Liver (tissue), 9 donors: ENCODE results near the gene PHC2. TPM values are rescaled to one million over a fixed set of nuclear protein-coding genes. Genes with fewer than 3 reads are reported as not detected.

Experiments used
- DNase-seq: peaks from one replicate; pipeline ENCODE4 v3.0.0-alpha.2; 2017; ENCODE audit warnings: low spot score
- H3K27ac ChIP-seq, 2 donors: one replicate each; pipeline ENCODE4 v1.7.0; 2013; ENCODE audit warnings: inconsistent platforms in 2 of 2, low read length in 2 of 2, control low read depth in 1 of 2, low read depth in 1 of 2, mild to moderate bottlenecking in 1 of 2
- H3K27me3 ChIP-seq, 4 donors: one replicate each; pipeline versions ENCODE4 v1.6.1 to v1.7.0; 2013; ENCODE audit warnings: low read length in 3 of 4, inconsistent platforms in 1 of 4, mild to moderate bottlenecking in 1 of 4, moderate library complexity in 1 of 4; ENCODE audit not compliant: control insufficient read depth in 4 of 4, insufficient read depth in 4 of 4
- H3K36me3 ChIP-seq, 4 donors: one replicate each; pipeline versions ENCODE4 v1.6.1 to v1.7.0; 2013; ENCODE audit warnings: low read length in 3 of 4, mild to moderate bottlenecking in 3 of 4, low read depth in 1 of 4, moderate library complexity in 1 of 4; ENCODE audit not compliant: control insufficient read depth in 4 of 4, insufficient read depth in 3 of 4
- H3K4me1 ChIP-seq, 4 donors: one replicate each; pipeline versions ENCODE4 v1.6.1 to v1.7.0; 2013; ENCODE audit warnings: low read length in 3 of 4, mild to moderate bottlenecking in 3 of 4, moderate library complexity in 1 of 4; ENCODE audit not compliant: control insufficient read depth in 4 of 4, insufficient read depth in 4 of 4
- H3K4me3 ChIP-seq, 3 donors: one replicate each; pipeline versions ENCODE4 v1.6.1 to v1.7.0; 2013; ENCODE audit warnings: low read length in 3 of 3, control low read depth in 1 of 3, low read depth in 1 of 3, mild to moderate bottlenecking in 1 of 3
- H3K9ac ChIP-seq, 2 donors: one replicate each; pipeline ENCODE4 v1.7.0; 2013; ENCODE audit warnings: low read length in 2 of 2, mild to moderate bottlenecking in 2 of 2, moderate library complexity in 2 of 2, control low read depth in 1 of 2, low read depth in 1 of 2
- H3K9me3 ChIP-seq, 4 donors: one replicate each; pipeline versions ENCODE4 v1.6.1 to v1.7.0; 2013; ENCODE audit warnings: low read length in 3 of 4; ENCODE audit not compliant: control insufficient read depth in 4 of 4
- EGR1 ChIP-seq, 2 donors: IDR thresholded peaks; 2 replicates each; pipeline ENCODE4 v1.6.1; 2016 to 2018; ENCODE audit warnings: antibody characterized with exemption in 2 of 2, low read depth in 2 of 2
- FOXA1 ChIP-seq: IDR thresholded peaks from 2 replicates; pipeline ENCODE4 v1.6.1; 2016; ENCODE audit warnings: antibody characterized with exemption
- FOXA2 ChIP-seq: IDR thresholded peaks from 2 replicates; pipeline ENCODE4 v1.6.1; 2016; ENCODE audit warnings: antibody characterized with exemption
- GABPA ChIP-seq, 2 donors: IDR thresholded peaks in 1 of 2; conservative IDR thresholded peaks in 1 of 2; 2 replicates each; pipeline ENCODE4 v1.6.1; 2016; ENCODE audit warnings: antibody characterized with exemption in 2 of 2, mild to moderate bottlenecking in 1 of 2, moderate library complexity in 1 of 2
- HNF4A ChIP-seq, 2 donors: conservative IDR thresholded peaks; 2 replicates each; pipeline ENCODE4 v1.6.1; 2016; ENCODE audit warnings: antibody characterized with exemption in 2 of 2, mild to moderate bottlenecking in 2 of 2
- HNF4G ChIP-seq: IDR thresholded peaks from 2 replicates; pipeline ENCODE4 v1.6.1; 2016; ENCODE audit warnings: antibody characterized with exemption
- JUND ChIP-seq, 2 donors: IDR thresholded peaks; 2 replicates each; pipeline ENCODE4 v1.6.1; 2016; ENCODE audit warnings: antibody characterized with exemption in 2 of 2
- NR2F2 ChIP-seq: IDR thresholded peaks from 2 replicates; pipeline ENCODE4 v1.6.1; 2016; ENCODE audit warnings: antibody characterized with exemption
- RAD21 ChIP-seq, 2 donors: IDR thresholded peaks; 2 replicates each; pipeline ENCODE4 v1.6.1; 2016; ENCODE audit warnings: antibody characterized with exemption in 2 of 2, mild to moderate bottlenecking in 2 of 2
- RXRA ChIP-seq, 2 donors: IDR thresholded peaks; 2 replicates each; pipeline ENCODE4 v1.6.1; 2017 to 2018; ENCODE audit warnings: antibody characterized with exemption in 2 of 2, mild to moderate bottlenecking in 1 of 2
- SP1 ChIP-seq: IDR thresholded peaks from 2 replicates; pipeline ENCODE4 v1.6.1; 2018; ENCODE audit warnings: antibody characterized with exemption, mild to moderate bottlenecking
- TAF1 ChIP-seq: conservative IDR thresholded peaks from 2 replicates; pipeline ENCODE4 v1.6.1; 2016; ENCODE audit warnings: antibody characterized with exemption, mild to moderate bottlenecking
- YY1 ChIP-seq: IDR thresholded peaks from 2 replicates; pipeline ENCODE4 v1.6.1; 2016; ENCODE audit warnings: antibody characterized with exemption, mild to moderate bottlenecking
- WGBS: extraction: QIAGEN DNeasy Blood & Tissue Kit; methylation state at CpG from one replicate; pipeline ENCODE4 v1.1.7; 2013; 5-methylcytosine and 5-hydroxymethylcytosine counted together
- polyA plus RNA-seq, 2 donors: library from polyadenylated mRNA; stranded (reverse) in 1 of 2; unstranded in 1 of 2; fragments of 200-250 nt in 1 of 2; fragments of >200 nt in 1 of 2; fragmentation: Nextera tagmentation in 1 of 2; extraction: Ambion mirVana in 1 of 2; gene quantifications; one replicate each; pipeline versions ENCODE4 v1.2.1 to v1.2.3, GENCODE V29; 2013 to 2015
- total RNA-seq, 2 donors: library from RNA; depleted of rRNA; stranded (reverse); fragments of >200 nt; gene quantifications; one replicate each; pipeline ENCODE4 v1.2.3, GENCODE V29; 2014
- TF ChIP-seq, protein P1 (sequence below): IDR thresholded peaks from 2 replicates; pipeline ENCODE4 v1.6.1; 2016; ENCODE audit warnings: antibody characterized with exemption
- TF ChIP-seq, protein P2 (sequence below): IDR thresholded peaks from 2 replicates; pipeline ENCODE4 v1.6.1; 2016; ENCODE audit warnings: antibody characterized with exemption
- TF ChIP-seq, protein P3 (sequence below): fragments of 150-350 bp; IDR thresholded peaks from 2 replicates; pipeline ENCODE4 v1.5.1; 2017; ENCODE audit warnings: improper control_type of control experiment, low read depth, low read length; ENCODE audit not compliant: missing input control
- TF ChIP-seq, protein P4 (sequence below): IDR thresholded peaks from 2 replicates; pipeline ENCODE4 v1.6.1; 2016; ENCODE audit warnings: antibody characterized with exemption, mild to moderate bottlenecking
- TF ChIP-seq, protein P5 (sequence below): IDR thresholded peaks from 2 replicates; pipeline ENCODE4 v1.6.1; 2016; ENCODE audit warnings: antibody characterized with exemption
- donor health status: healthy.
- donor health status: healthy.
- donor health status: healthy.
- donor health status: healthy.
- donor health status: healthy.

Gene PHC2
- total and polyA plus RNA-seq, 4 donors: 19.1 to 67.8 (median 44.7) TPM

DNA sequence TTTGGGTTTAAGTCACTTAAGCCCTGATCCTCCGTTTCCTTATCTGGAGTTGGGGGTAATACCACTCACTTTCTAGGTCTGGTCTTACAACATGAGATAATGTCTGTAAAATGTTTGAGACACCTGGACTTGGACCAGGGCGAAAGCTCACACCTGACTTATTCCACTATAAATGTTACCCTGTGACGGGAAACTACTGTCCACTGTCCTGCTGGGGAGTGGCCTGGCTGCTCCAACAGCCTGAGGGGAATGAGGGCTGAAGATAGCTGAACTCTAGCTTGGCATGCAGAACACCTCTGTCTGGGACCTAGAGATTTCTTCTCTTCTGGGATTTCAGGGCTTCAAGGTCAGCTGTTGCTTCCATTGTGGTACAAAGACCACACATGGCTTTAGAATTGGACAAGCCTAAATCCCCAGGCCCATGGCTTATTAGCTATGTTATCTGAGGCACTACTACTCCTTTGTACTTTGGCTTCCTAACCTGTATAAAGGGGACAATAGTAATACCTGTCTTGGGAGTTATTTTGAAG is 100.5 kb downstream of the PHC2 start (continued):
- TF ChIP-seq, protein P1, sequence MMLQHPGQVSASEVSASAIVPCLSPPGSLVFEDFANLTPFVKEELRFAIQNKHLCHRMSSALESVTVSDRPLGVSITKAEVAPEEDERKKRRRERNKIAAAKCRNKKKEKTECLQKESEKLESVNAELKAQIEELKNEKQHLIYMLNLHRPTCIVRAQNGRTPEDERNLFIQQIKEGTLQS: no peak
- no peak for TF ChIP-seq GABPA (IDR thresholded peaks at IDR 0.05 in 1 of 2, conservative IDR thresholded peaks at IDR 0.05 in 1 of 2)
- TF ChIP-seq NR2F2: no peak
- TF ChIP-seq, protein P2, sequence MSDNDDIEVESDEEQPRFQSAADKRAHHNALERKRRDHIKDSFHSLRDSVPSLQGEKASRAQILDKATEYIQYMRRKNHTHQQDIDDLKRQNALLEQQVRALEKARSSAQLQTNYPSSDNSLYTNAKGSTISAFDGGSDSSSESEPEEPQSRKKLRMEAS: no peak
- TF ChIP-seq FOXA1: no peak
- TF ChIP-seq RAD21 (IDR thresholded peaks at IDR 0.05): no peak
- no peak for TF ChIP-seq FOXA2
- TF ChIP-seq YY1: no peak

DNA sequence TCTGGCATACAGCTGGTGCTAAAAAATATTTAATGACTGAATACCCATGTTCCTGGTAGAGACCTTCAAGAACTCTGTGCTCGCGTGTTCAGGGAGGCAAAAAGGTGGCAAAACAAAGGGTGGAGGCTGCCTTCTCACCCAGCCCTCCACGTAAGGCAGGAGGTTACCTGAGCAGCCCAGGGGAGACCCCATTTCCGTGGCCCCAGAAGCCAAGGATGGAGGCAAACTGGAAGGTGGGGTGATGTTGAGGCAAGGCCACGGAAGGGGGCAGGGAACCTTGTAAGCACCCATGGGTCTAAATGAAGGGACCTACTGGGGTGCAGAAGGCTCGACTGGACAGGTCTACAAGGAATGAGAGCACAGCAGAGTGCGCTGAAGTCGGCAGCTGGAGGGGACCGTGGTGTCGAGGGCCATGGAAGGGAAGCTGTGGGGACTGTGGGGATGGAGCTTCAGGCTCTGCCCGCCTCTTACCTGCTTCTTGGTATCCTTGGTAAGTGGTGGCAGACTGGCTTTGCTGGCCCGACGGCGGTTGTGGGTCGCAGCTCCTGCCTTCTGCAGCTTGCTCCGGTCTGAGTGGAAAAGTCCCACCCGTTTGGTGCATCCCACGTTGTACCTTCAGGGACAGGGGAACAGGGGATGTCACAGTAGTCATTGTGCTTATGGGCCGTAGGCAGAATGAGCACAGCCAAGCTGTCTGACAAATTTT is 101.1 kb downstream of the PHC2 start:
- Histone ChIP-seq H3K9ac (no peak overlapping the region), H3K9me3 (no peaks in the 10 kb centered on the region), H3K27me3 (no peaks in the 10 kb centered on the region), H3K36me3 (peaks cover 39 to 83% (median 77%) of the 10 kb centered on the region in 4 donors), H3K4me1 (peaks cover 5 to 48% (median 24%) of the 10 kb centered on the region in 4 donors), H3K27ac (no peak overlapping the region), H3K4me3 (no peak overlapping the region)
- TF ChIP-seq, protein P1: no peak
- no peak for TF ChIP-seq YY1
- TF ChIP-seq SP1: no peak
- no peak for TF ChIP-seq JUND (IDR thresholded peaks at IDR 0.05)
- TF ChIP-seq EGR1 (IDR thresholded peaks at IDR 0.05; ENCODE audit: low read depth in 2 of 2): no peak
- no peak for TF ChIP-seq FOXA2
- TF ChIP-seq, protein P3, sequence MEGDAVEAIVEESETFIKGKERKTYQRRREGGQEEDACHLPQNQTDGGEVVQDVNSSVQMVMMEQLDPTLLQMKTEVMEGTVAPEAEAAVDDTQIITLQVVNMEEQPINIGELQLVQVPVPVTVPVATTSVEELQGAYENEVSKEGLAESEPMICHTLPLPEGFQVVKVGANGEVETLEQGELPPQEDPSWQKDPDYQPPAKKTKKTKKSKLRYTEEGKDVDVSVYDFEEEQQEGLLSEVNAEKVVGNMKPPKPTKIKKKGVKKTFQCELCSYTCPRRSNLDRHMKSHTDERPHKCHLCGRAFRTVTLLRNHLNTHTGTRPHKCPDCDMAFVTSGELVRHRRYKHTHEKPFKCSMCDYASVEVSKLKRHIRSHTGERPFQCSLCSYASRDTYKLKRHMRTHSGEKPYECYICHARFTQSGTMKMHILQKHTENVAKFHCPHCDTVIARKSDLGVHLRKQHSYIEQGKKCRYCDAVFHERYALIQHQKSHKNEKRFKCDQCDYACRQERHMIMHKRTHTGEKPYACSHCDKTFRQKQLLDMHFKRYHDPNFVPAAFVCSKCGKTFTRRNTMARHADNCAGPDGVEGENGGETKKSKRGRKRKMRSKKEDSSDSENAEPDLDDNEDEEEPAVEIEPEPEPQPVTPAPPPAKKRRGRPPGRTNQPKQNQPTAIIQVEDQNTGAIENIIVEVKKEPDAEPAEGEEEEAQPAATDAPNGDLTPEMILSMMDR: no peak
- no peak for TF ChIP-seq NR2F2
- TF ChIP-seq RAD21 (IDR thresholded peaks at IDR 0.05): no peak
- TF ChIP-seq HNF4G: no peak
- TF ChIP-seq GABPA (IDR thresholded peaks at IDR 0.05 in 1 of 2, conservative IDR thresholded peaks at IDR 0.05 in 1 of 2): no peak
- TF ChIP-seq, protein P4, sequence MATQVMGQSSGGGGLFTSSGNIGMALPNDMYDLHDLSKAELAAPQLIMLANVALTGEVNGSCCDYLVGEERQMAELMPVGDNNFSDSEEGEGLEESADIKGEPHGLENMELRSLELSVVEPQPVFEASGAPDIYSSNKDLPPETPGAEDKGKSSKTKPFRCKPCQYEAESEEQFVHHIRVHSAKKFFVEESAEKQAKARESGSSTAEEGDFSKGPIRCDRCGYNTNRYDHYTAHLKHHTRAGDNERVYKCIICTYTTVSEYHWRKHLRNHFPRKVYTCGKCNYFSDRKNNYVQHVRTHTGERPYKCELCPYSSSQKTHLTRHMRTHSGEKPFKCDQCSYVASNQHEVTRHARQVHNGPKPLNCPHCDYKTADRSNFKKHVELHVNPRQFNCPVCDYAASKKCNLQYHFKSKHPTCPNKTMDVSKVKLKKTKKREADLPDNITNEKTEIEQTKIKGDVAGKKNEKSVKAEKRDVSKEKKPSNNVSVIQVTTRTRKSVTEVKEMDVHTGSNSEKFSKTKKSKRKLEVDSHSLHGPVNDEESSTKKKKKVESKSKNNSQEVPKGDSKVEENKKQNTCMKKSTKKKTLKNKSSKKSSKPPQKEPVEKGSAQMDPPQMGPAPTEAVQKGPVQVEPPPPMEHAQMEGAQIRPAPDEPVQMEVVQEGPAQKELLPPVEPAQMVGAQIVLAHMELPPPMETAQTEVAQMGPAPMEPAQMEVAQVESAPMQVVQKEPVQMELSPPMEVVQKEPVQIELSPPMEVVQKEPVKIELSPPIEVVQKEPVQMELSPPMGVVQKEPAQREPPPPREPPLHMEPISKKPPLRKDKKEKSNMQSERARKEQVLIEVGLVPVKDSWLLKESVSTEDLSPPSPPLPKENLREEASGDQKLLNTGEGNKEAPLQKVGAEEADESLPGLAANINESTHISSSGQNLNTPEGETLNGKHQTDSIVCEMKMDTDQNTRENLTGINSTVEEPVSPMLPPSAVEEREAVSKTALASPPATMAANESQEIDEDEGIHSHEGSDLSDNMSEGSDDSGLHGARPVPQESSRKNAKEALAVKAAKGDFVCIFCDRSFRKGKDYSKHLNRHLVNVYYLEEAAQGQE: no peak
- TF ChIP-seq, protein P2: no peak
- TF ChIP-seq HNF4A (conservative IDR thresholded peaks at IDR 0.05): no peak
- no peak for TF ChIP-seq TAF1
- TF ChIP-seq, protein P5, sequence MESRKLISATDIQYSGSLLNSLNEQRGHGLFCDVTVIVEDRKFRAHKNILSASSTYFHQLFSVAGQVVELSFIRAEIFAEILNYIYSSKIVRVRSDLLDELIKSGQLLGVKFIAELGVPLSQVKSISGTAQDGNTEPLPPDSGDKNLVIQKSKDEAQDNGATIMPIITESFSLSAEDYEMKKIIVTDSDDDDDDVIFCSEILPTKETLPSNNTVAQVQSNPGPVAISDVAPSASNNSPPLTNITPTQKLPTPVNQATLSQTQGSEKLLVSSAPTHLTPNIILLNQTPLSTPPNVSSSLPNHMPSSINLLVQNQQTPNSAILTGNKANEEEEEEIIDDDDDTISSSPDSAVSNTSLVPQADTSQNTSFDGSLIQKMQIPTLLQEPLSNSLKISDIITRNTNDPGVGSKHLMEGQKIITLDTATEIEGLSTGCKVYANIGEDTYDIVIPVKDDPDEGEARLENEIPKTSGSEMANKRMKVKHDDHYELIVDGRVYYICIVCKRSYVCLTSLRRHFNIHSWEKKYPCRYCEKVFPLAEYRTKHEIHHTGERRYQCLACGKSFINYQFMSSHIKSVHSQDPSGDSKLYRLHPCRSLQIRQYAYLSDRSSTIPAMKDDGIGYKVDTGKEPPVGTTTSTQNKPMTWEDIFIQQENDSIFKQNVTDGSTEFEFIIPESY: no peak
- no peak for TF ChIP-seq RXRA (IDR thresholded peaks at IDR 0.05)
- no peak for TF ChIP-seq FOXA1
- 93% methylated on average over 19 of the region's 19 CpGs for WGBS
- DNase-seq: no peak
